Thyroid gland (tissue), 4 donors: ENCODE results near the gene BCLAF1.

Experiments used
- CTCF ChIP-seq, 6 experiments: fragments of 200-600 bp in 3 of 6; fragments of 450-650 bp in 3 of 6; sonication (generic) in 3 of 6; IDR thresholded peaks; one replicate each; pipeline ENCODE4 v1.5.1; 2016 to 2019; ENCODE audit warnings: antibody characterized with exemption in 6 of 6, mild to moderate bottlenecking in 2 of 6, inconsistent platforms in 1 of 6, moderate library complexity in 1 of 6
- POLR2A ChIP-seq, 2 donors: fragments of 450-650 bp; IDR thresholded peaks; one replicate each; pipeline ENCODE4 v1.6.1; 2017; ENCODE audit warnings: antibody characterized with exemption in 2 of 2, mild to moderate bottlenecking in 2 of 2, moderate library complexity in 1 of 2

- TF ChIP-seq POLR2A (IDR thresholded peaks at IDR 0.05) (no peak), CTCF (IDR thresholded peaks at IDR 0.05) (no peak)
Measured at GRCh38 chr6:136330634-136331033, 41.0 kb upstream of the BCLAF1 start.
